Measurements from ENCODE around the gene KLHL1.

KLHL1 gene

GRCh38 chr13:69866555-69866954 is 241.7 kb downstream of the KLHL1 start:
- POLR2A ChIA-PET = no interaction called here
- no peak for DNase-seq (ENCODE audit: low read depth, low spot score)
- H3K4me3 ChIP-seq (ENCODE audit: low read depth, low read length) = no peak overlapping the region
- TF ChIP-seq CTCF (IDR thresholded peaks at IDR 0.05; ENCODE audit: insufficient read depth, low read length, missing control alignments) = no peak
- CTCF ChIA-PET = no interaction called here

DNA sequence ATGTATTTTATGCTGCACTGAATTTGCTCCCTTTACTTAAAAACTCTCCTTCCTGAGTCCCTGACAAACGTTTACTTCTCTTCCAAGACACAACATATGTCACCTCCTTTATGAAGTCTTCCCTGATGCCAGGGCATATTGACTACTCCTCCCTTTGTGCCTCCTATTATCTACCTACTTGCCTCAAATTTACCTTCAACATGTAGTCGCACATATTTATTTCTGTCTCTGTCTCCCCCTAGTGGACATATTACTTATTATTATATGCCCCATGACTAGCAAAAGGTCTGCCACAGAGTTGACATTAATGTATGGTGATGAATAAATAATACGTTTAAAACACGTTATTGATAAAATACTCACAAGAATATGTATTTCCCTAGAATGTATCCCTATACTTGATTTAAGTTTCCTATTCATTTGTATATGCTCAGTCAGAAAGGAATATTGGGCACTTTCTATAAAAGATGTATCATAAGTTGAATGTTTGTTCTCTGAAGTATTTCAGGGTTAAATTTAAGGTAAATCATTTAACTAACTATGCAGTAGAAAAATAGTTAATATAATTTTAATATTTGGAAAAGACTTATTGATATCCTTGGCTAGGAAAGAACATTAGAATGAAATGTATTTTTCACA is 250.9 kb downstream of the KLHL1 start:
- no peak for TF ChIP-seq CTCF (IDR thresholded peaks at IDR 0.05; ENCODE audit: insufficient read depth, low read length, missing control alignments)
- ChIA-PET POLR2A (no interaction called here), CTCF (no interaction called here)
- no peak for DNase-seq (ENCODE audit: low read depth, low spot score)
- no peak overlapping the region for H3K4me3 ChIP-seq (ENCODE audit: low read depth, low read length)

DNA sequence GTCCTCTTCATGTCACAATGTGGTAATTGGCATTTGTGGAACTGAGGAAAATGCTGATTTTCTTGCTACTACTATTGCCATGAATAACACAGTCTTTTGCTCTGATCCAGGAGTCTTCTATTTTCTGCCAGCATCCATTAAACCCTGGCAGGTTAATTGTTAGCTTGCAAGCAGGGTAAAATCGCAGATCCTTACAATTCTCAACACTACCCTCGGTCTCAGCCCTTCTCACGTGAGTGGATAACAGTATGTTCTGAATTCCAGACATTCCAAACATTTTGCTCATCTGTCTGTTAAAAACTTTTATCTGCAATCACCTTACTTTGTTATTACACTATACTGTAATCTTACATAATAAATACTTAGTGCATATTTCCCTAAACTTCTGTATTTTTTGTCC is 251.9 kb downstream of the KLHL1 start:
- no peak overlapping the region for H3K4me3 ChIP-seq (ENCODE audit: low read depth, low read length)
- POLR2A ChIA-PET = no interaction called here
- CTCF ChIA-PET = no interaction called here
- no peak for DNase-seq (ENCODE audit: low read depth, low spot score)
- no peak for TF ChIP-seq CTCF (IDR thresholded peaks at IDR 0.05; ENCODE audit: insufficient read depth, low read length, missing control alignments)

DNA sequence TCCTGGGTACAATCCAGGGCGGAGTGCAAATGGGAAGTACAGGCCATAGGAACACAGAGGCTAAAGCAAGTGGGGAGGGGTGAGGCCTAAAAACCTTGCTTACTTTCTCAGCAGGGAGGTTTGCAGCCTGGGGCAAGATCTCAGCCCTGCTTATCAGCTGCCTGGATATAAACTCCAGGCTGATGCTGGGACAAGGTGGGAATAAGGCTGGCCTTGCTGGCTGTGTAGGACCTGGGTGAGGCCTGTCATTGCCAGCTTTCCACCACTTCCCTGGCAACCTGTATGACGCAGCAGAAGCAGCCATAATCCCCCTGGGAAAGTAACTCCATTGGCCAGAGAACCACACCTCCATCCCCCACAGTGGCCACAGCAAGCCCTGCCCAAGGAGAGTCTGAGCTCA is 279.7 kb downstream of the KLHL1 start:
- TF ChIP-seq CTCF (IDR thresholded peaks at IDR 0.05; ENCODE audit: insufficient read depth, low read length, missing control alignments) = no peak
- POLR2A ChIA-PET = no interaction called here
- CTCF ChIA-PET = no interaction called here
- no peak for DNase-seq (ENCODE audit: low read depth, low spot score)
- H3K4me3 ChIP-seq (ENCODE audit: low read depth, low read length) = no peak overlapping the region

DNA sequence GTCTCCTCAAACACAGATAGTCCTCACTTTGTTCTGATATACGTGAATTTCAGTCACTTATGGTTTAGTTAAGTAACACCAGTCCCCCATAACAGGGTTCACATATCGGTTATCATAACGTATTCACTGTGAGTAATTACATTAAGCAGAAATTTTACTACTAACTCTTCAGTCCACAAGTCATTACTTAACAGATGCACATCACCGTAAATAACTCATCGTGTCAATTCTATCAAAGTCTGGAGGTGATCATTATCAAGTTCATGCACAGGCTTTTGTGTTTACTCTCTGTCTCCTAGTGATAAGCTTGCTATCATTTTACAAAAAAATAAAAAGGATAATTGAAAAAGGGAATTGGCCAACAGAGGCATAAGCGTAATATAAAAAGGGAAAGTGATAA is 288.1 kb downstream of the KLHL1 start:
- no peak for DNase-seq (ENCODE audit: low read depth, low spot score)
- ChIA-PET POLR2A (no interaction called here), CTCF (no interaction called here)
- no peak for TF ChIP-seq CTCF (IDR thresholded peaks at IDR 0.05; ENCODE audit: insufficient read depth, low read length, missing control alignments)
- H3K4me3 ChIP-seq (ENCODE audit: low read depth, low read length) = no peak overlapping the region

DNA sequence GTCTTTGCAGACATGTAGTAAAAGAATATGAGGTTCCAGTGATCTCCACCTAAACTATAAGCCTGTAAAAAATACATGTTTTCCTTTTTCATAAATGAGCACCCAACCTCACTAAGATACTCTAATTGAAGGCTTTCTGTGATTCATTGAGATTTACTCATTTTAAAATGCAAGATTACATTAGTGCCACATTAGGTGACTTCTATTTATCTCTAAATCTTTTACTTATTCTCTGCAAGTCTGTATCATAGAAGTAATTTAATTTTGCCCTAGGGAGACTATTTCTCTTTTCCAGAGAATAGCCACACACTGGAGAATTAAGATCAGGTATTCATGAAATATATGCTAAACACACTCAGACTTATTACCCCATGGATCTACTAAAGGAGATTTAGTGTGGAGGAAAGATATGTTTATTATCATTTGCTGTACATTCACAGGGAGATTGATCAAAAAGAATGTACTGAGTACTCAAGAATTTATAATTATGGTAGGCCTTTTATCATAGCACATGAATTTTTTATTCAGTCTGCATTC is 290.9 kb downstream of the KLHL1 start:
- no peak overlapping the region for H3K4me3 ChIP-seq (ENCODE audit: low read depth, low read length)
- no peak for TF ChIP-seq CTCF (IDR thresholded peaks at IDR 0.05; ENCODE audit: insufficient read depth, low read length, missing control alignments)
- no peak for DNase-seq (ENCODE audit: low read depth, low spot score)
- ChIA-PET POLR2A (no interaction called here), CTCF (no interaction called here)

All from AG04449 (cell line).